Measurements from ENCODE around the gene DNAH8.

The DNAH8 gene

DNA sequence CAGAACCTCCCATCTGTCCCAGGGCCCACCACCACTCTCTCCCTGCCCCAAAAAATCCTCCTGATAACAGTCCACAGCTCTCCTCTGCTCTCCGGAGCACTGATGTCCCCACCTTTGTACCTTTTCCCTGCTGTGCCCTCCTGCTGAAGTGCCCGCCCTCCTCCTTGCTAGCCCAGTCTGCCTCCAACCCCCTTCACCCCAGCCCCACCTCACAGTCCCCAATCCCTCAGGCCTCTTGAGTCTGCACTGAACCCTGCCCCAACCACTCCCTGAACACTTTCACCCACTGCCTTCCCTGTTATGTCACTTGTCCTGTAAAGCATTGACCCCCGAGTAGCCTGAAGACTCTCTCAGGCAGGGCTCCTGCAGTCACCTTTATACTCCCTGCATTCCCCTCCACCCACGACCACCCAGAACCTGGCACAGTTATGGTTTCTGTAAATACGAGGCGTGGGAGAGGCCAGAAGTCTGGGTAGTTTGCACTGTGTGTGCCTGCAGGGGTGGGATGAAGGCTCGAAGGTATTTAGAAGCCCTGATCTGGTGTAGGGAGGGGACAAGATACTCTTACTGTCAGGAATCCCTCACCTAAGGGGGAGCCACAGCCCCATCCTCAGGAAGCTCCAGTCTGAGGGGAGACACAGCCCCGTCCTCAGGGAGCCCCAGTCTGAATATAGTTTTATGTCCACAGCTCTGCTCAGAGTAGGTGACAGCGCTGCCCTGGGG lies 338.9 kb downstream of the DNAH8 start:
- no peak for DNase-seq (ENCODE audit: low spot score)

DNA sequence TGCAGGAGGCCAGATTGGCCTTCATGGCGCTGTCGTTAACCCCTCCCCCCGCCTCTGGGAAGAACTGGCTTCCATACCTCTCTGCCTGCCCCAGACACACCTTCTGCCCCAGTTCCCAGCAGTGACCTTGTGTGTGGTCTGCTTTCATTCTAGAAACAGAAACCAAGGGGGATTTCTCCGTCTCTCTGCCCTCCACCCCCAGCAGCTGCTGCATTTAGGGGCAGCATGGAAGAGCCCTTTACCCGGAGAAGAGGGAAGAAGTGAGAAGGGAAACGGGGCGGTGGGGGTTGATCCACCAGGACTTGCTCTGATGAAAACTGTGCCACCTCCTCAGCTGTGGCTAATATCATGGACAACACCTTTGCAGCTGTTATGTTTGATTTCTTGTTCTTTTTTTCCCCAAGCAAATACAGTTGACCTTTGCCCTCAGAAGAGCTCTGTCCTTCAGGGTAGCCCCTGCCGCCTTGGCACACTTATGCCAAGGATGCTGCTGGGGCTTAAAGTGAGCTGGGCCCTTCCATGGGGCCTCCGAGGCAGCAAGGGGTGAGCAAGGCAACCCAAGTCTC lies 339.5 kb downstream of the DNAH8 start:
- no peak for DNase-seq (ENCODE audit: low spot score)

DNA sequence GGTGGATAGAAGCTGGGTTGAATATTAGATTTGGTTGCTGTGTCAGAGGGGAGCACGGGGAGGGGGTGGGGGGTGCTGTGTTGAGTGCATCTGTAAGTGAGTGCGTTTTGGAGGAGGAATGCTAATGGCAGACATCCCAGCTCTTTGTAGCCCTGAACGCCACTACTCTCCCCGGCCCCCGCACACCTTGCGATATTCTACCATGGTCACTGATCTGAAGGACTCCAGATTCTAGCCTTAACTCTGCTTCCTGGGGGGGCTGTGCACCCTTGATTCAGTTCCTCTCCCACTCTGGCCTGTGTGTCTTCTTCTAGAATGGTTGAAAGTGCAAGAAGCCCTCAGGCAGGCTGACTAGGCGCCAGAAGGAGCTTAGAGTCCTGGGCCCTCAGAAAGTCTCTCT lies 340.6 kb downstream of the DNAH8 start:
- no peak for DNase-seq (ENCODE audit: low spot score)

DNA sequence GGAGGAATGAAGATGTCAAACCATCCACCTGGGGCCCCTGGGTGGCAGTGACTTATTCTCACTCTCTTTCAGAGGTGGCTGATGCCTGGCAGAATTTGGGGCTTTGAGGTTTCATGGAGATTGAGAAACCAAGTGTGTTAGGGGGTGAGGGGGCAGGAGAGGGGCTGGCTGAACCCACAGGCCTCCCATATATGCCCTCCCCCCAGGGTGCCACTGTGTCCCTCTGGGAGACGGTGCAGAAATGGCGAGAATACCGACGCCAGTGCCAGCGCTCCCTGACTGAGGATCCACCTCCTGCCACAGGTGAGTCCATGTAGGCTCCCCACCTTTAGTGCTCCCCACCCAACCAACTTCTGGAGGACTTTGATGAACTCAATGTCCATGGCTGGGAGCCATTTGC lies 341.1 kb downstream of the DNAH8 start:
- DNase-seq (ENCODE audit: low spot score), result no peak

DNA sequence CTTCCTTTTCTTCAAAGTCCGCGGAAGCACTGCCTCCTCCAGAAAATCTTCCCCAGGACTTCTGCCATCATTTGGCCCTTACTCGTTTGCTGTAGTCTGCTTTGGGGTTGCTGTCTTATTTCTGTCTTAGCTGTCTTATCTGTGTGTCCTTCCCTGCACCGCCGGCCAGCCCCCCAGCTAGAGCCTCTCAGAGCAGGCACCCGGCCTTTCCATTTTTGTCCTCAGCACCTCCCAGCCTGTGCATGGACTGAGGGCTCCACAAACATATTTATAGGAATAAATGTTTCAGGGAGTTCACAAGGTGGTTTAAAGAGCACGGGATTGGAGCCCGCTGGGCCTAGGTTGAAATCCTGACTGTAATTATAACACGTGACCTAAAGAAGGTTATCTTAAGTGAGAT lies 341.6 kb downstream of the DNAH8 start:
- DNase-seq (ENCODE audit: low spot score), result no peak

DNA sequence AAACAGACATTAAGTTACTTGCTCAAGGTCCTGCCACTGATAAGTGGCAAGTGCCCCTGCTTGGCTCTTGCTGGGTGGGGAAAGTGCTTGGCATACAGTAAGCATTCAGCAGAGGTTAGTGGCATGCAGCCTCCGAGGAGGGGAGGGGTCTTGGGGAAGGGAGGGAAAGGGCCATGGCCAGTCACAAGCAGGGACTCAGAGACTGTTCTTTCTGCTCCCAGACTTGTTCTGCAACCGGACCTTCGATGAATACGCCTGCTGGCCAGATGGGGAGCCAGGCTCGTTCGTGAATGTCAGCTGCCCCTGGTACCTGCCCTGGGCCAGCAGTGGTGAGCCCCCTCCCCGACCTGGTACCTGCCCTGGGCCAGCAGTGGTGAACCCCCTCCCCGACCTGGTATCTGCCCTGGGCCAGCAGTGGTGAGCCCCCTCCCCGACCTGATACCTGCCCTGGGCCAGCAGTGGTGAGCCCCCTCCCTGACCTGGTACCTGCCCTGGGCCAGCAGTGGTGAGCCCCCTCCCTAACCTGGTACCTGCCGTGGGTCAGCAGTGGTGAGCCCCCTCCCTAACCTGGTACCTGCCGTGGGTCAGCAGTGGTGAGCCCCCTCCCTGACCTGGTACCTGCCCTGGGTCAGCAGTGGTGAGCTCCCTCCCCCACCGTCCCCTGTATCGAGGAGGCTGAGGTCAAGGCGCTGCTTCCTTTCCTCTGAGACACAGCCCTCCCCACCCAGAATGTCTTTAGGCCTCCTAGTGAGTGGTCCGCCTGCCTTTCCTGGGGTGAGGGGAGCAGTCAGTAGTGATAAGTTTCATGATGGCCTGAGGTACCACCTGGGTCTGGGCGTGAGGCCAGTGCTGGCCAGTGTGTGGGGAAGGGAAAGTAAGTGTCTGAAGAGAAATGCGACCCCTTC lies 342.4 kb downstream of the DNAH8 start:
- no peak for DNase-seq (ENCODE audit: low spot score)

DNA sequence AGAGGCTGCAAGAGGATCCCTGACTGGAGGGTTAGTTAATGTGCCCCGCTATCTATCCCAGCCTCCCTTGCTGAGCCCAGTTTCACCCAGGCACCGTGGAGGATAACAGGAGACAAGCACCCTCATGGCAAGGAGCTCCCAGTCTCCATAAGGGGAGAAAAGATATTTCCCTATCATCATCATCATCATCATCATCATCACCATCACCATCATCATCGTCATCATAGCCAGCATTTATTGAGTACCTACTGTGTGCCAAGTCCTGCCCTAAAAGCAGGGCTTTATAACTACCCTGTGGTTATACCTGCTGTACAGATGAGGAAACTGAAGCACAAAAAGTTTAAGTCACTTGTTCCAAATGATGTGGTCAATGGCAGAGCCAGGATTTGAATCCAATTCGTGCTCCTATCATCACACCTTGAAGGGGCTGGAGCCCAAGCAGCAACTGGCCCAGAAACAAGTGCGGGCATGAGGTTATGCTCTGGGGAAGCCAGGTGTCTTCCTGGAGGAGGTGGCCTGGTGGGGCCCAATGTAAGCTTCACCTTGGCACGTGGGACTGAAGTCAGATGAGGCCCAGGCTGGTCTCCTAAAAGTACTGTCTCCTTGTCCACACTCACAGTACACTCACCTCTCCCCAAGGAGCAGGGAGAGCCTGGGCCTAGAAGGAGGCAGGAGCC lies 343.5 kb downstream of the DNAH8 start:
- DNase-seq (ENCODE audit: low spot score), result no peak

DNA sequence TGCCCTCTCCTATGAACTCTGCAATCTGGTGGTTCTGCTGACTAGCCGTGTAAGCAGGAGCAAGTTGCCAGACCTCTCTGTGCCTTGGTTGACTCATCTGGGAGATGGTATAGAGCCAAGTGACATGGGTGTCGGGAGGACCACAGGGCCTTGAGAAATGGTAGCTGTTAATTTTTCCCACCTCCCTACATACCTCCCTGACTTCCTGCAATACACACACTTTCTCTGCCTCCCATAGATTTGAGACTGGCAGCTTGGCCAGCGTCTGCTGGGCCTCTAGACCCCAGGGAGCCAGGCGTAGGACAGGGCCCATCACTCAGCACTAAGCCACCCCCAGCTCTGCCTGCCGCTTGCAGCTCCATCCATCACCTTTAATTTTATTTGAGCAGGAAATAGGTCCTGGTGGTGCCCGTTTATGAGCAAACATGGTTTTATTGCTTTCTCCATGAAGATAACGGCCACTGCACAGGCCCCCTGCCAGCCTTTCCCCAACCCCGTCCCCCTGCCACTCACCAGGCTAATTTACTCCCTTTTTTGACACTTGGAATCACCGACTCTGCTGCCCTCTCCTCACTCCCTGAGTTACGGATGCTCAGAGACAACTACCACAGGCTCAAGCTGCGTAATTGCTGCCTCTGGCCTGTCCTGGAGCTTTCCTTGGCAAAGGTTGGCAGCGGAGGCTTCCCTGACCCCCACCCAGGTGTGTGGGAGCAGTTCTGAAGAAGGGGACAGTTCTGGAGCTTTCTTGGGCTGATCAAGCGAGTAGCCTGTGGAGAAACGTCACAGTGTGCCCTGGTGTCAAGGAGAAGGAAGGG lies 344.6 kb downstream of the DNAH8 start:
- DNase-seq (ENCODE audit: low spot score), result no peak

DNA sequence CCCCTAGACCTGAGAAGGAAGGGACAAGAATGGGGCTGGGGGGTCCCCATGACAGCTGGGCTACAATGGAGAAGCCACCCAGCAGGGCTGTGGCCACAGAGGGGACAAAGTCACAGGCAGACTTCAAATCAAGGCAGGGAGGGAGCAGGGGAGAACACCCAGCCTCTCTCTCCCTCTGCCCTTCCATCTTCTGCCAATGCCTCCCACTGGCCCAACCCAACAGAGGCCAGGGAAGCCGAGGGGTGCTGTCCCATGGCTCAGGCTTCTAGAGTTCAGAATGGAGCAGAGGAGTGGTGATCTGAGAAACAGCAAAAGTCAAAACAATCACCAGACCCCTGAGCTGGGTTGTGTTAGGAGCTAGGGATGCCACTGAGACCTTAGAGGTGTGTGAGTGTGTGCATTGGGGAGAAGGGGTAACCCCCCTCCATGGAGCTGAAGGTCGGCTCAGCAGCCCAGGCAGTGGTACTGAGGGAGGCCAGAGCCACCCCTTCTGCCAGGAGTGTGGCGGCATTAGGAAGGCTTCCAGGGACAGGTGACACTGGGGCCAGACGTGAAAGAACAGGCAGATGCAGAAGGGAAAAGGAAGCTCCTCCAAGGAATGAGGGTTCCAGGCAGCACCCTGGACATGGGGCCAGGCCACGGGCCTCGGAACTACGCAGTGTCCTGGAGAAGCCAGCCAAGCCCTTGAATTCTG lies 345.5 kb downstream of the DNAH8 start:
- DNase-seq (ENCODE audit: low spot score), result no peak

DNA sequence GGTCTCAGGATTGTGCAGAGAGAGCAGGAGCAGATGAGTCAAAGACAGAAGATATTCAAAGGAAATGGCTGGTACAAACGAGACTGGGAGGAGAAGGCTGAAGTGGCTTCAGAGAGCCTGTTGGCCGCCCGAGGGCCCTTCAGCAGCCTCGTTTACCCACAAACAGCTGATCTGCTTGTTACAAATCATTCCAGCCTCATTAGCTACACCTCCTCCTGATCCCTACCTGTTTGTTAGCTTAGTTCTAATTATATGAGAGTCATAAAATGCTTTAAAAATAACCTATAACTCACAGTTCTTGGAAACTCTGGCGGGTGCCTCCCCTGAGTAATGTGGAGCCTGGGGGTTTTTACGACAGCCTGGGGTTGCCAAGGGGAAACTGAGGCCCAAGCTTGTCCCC lies 346.1 kb downstream of the DNAH8 start:
- DNase-seq (ENCODE audit: low spot score), result no peak

DNA sequence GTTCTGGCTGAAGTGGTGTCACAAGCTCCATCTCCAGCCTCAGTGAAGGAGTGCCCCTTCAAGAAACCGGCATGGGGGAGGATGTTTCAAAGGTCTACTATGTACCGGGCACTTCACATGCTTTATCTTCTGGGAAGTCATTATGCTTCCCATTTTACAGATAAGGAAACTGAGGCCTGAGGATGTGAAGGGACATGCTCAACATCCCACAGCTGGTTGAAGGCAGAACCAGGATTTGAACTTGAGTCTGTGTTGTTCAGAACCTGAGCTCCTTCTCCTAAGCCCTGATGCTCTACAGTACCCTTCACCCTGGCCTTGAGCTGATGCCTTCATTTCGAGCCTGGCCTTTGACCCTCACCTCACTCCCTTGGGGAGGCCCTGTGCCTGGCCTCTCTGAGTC lies 346.5 kb downstream of the DNAH8 start:
- DNase-seq (ENCODE audit: low spot score), result no peak

DNA sequence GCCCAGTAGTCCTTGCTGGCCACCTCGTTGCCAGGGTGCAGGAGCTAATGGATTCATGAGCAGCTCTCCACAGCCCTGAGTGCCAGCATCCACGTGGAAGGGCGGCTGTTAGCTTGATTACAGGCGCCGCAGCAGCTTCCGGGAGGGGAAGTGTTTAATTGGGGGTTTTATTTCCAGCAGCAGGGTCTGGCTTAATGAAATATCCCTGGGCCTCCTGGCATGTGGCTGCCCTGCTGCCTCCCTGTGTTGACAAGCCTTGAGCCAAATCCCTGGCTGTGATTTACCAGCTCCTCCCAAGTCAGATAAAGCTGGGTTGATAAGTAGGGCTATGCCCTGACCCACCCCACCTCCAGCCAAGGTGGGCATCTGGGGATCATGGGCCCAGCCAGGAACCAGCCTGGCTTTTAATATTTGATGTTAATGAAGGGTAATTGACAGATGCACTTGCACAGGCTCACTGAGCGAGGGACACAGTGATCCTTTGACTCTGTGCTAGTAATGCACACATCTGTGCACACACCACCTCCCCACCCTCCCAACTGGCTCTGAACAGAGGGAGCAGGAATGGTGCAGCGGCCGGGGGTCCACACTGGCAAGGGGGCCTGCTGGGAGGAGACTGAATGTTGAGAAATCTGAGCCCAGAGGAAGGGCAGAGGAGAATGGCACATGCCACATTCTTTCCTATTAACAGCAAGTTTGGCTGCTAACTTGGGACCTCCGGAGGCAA lies 347.1 kb downstream of the DNAH8 start:
- DNase-seq (ENCODE audit: low spot score), result no peak

DNA sequence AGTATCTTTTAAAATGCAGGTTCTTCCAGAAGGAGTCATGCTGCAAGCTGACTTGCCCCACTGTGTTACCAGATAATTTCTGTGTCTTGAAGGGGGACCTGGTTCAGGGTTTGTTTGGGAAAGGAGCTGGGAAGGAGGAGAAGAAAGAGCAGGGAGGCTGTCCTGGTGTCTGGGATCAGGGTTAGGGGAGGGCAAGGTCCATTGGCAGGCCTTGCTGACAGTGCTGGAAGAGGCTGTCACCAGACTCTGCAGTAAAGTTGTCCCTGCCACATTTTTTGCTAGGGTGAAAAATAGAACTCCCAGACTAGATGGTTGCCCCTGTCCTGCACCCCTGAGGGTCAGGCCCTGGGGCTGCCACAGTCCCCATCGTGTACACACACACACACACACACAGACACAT lies 348.4 kb downstream of the DNAH8 start:
- no peak for DNase-seq (ENCODE audit: low spot score)

DNA sequence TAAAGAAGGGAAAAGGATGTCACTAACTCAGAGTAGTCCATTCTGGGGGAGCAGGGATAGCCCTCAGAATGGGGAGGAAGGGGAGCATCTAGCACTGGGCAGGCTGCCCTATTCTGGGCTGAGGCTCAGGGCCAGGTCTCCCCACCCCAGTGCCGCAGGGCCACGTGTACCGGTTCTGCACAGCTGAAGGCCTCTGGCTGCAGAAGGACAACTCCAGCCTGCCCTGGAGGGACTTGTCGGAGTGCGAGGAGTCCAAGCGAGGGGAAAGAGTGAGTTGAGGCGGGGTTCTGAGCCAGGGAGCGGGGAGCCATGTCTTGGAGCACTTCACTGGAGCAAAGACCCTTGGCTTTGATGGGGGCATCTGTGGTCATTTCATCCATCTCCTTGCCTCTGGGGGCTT lies 350.4 kb downstream of the DNAH8 start:
- DNase-seq (ENCODE audit: low spot score), result no peak

DNA sequence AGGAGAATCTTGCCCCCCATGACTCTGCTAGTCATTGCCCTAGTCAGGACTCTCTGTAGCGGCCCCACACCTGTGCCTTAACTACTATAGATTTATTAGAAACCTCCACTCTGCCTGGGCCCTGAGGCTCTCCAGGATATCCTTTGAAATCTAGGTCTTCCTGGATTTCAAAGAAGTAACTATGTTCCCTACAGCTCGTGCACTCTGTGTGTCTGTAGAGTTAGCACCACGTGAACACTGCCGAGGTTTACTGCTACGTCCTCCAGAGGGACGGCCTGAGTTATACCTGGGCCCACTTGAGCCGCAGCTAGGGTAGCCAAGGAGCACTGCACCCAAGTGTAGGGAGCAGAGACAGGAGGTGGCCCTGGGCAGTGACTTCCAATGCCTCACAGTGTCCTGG lies 353.3 kb downstream of the DNAH8 start:
- DNase-seq (ENCODE audit: low spot score), result no peak

DNA sequence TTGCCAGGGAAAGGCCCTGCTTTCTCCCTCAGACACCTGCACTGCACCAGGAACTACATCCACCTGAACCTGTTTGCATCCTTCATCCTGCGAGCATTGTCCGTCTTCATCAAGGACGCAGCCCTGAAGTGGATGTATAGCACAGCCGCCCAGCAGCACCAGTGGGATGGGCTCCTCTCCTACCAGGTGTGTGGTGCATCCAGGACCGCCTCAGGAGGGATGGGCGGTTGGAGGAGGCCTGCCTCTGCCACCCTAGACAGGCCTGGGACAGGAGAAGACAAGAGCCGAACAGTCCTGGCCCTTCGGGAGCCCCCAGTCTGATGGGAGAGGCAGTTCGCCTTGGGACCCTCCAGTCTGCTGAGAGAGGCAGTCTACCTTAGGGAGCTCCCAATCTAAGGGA lies 357.7 kb downstream of the DNAH8 start:
- DNase-seq (ENCODE audit: low spot score), result no peak

DNA sequence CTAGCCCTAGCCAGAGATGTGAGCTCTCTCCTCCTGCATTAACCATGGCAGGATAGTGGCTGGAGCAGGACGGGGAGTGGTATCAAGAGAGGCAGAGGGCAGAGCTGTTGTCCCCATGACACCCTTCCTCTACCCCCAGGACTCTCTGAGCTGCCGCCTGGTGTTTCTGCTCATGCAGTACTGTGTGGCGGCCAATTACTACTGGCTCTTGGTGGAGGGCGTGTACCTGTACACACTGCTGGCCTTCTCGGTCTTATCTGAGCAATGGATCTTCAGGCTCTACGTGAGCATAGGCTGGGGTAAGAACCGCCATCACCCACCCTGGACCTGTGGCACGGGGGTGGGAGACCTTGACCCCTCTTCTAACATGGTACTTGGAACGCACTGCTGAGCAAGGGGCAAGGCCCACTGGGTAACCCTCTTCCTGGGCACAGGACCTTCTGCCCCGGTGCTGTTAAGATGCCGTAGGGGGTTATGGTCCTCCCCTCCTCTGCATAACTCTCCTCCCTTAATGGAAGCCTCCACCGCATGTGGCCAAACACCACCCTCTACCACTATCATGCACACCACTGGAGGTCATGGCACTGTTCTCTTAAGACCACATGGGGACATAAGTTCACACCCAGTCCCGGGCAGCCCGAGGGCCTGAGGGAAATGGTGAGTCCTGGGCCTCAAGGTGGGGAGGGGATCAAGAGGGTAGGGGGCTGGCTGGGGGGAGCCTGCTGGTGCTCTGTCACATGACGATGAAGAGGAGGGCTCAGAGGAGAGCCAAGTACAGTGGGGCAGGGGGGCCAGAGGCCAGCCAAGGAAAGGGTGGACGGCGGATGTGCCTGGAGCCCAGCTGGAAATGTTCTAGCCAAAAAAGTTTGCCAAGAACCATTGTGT lies 358.6 kb downstream of the DNAH8 start:
- no peak for DNase-seq (ENCODE audit: low spot score)

DNA sequence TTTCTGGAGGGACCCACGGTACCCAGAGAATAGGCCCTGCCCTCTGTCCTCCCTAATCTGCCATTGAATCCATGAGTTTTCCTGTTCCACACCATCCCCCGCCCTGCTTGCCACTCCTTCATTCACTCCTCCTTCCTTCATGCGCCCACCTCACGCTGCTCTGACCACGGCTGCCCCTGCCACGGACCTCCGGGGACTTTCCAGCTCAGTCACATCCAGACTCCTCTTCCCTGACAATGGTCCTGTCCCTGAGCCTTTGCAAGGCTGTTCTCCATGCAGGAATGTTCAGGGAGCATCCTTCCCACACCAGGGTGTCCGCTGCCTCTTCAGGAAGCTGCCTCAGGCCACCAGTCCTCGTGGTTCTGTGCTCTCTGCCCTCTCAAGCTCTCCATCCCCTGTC lies 359.4 kb downstream of the DNAH8 start:
- DNase-seq (ENCODE audit: low spot score), result no peak

DNA sequence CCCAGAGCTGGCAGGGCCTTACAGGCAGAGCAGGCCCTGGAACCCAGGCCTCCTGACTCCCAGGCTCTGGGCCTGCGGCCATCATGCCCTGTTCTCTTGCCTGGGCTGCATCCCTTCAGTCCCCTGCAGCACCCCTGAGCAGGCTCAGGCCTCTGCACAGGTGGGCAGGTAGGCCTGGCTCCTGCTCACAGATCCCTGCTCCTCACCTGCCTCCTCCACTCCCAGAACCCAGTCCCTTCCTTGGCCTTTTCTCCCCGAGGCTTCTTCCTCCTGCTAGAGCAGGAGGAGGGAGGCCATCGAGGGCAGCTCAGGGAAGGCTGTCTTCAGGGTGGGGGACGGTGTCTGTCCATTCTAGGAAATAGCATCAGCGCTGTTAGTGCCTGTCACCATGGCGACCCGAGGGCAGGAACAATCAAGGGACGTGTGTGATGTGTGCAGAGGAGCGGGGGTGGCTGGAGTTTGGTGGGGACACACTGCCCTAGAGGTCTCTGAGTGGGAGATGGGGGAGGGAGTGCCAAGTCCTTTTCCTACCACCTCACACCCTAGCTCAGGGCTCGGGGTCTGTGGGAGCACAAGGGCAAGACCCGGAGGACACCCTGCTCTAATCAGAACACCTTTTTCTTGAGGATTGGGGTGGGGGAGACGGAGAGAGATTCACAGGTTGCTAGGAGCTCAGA lies 360.0 kb downstream of the DNAH8 start:
- no peak for DNase-seq (ENCODE audit: low spot score)

Measured in Ammon's horn (tissue), 1 donor.